Measurements from ENCODE around the gene CPNE4. TPM values are rescaled to one million over a fixed set of nuclear protein-coding genes. Genes with fewer than 3 reads are reported as not detected.
"Not testable (repeated sequence)": the region's sequence is repeated elsewhere in the genome, so short reads cannot be mapped to it uniquely, and the experiment has no call there.

CPNE4 gene
- total RNA-seq, 2 donors from 2014 or later, result 0.16 TPM; not detected in 1

DNA sequence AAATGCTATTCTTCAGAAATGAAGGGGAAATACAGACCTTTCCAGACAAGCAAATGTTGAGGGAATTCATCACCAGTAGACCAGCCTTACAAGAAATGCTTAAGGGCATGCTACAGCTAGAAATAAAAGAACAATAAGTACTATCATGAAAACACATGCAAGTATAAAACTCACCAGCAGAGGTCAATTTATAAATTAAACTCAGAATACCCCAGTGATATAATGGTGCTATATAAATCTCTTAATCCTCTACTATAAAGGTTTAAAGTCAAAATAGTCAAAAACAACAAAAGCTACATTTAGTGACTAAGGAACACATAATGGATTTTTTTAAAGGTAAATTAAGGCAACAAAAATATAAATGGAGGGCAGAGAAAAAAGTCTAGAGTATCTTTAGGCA, 142.5 kb downstream of the CPNE4 start:
- no peak for DNase-seq
- H3K27me3 ChIP-seq, result no peaks in the 10 kb centered on the region
- H3K36me3 ChIP-seq, result no peaks in the 10 kb centered on the region
- no peaks in the 10 kb centered on the region for H3K9me3 ChIP-seq
- H3K4me3 ChIP-seq, result no peak overlapping the region
- no peak overlapping the region for H3K27ac ChIP-seq
- TF ChIP-seq, protein P1, sequence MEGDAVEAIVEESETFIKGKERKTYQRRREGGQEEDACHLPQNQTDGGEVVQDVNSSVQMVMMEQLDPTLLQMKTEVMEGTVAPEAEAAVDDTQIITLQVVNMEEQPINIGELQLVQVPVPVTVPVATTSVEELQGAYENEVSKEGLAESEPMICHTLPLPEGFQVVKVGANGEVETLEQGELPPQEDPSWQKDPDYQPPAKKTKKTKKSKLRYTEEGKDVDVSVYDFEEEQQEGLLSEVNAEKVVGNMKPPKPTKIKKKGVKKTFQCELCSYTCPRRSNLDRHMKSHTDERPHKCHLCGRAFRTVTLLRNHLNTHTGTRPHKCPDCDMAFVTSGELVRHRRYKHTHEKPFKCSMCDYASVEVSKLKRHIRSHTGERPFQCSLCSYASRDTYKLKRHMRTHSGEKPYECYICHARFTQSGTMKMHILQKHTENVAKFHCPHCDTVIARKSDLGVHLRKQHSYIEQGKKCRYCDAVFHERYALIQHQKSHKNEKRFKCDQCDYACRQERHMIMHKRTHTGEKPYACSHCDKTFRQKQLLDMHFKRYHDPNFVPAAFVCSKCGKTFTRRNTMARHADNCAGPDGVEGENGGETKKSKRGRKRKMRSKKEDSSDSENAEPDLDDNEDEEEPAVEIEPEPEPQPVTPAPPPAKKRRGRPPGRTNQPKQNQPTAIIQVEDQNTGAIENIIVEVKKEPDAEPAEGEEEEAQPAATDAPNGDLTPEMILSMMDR (IDR thresholded peaks at IDR 0.05), result no peak
- intact Hi-C loops (cut with DNase I), result no loop called here
- no peaks in the 10 kb centered on the region for H3K4me1 ChIP-seq
- no peak overlapping the region for H3K9ac ChIP-seq (ENCODE audit: low read depth in 2 of 2, low read length in 2 of 2)

DNA sequence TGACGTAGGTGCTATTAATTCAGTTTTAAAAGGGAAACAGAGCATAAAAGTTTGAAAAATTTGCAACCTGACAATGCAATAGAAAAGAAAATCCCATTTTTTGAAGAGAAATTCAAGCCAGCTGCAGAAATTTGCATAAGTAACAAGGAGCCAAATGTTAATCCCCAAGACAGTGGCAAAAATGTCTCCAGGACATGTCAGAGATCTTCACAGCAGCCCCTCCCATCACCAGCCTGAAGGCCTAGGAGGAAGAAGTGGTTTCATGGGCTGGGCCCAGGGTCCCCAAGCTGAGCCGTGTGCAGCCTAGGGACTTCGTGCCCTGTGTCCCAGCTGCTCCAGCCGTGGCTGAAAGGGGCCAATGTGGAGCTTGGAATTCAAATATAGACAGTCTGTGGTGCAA, 148.9 kb downstream of the CPNE4 start:
- H3K4me3 ChIP-seq; H3K27me3 ChIP-seq; H3K4me1 ChIP-seq; H3K27ac ChIP-seq; intact Hi-C loops (cut with DNase I); DNase-seq; H3K9me3 ChIP-seq; H3K9ac ChIP-seq (ENCODE audit: low read depth in 2 of 2, low read length in 2 of 2); H3K36me3 ChIP-seq: not testable (repeated sequence)

DNA sequence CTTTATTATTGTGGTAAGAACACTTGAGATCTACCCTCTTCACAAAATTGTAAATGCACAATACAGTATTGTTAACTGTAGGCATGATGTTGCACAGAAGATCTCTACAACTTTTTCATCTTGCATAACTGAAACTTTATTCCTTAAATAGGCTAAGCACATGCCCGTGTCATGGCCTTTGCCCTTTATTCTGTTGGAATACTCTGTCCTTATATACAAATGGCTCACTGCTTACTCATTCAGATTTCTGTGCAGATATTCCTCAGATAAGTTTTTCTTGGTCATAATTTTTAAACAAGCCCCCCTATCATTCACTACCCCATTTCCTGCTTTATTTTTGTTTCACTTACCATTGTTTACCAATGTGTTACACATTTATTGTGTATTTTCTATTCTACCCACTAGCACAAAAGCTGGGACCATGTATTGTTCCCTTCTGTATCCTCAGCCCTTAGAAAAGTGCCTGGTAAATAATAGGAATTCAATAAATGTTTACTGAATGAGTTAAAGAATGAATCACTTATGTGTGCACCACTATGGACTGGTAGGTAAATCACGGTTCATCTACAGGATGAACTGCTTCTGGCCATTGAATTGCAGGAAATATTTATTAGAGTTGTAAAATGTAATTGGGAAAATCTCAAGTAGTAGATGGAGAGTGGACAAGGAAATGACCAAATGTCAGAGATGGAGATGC, 151.0 kb downstream of the CPNE4 start:
- H3K27me3 ChIP-seq, result no peaks in the 10 kb centered on the region
- TF ChIP-seq, protein P1 (IDR thresholded peaks at IDR 0.05), result no peak
- no peaks in the 10 kb centered on the region for H3K9me3 ChIP-seq
- H3K9ac ChIP-seq (ENCODE audit: low read depth in 2 of 2, low read length in 2 of 2), result no peak overlapping the region
- H3K4me1 ChIP-seq, result no peaks in the 10 kb centered on the region
- intact Hi-C loops (cut with DNase I), result no loop called here
- DNase-seq, result no peak
- H3K36me3 ChIP-seq, result no peaks in the 10 kb centered on the region
- H3K27ac ChIP-seq, result no peak overlapping the region
- no peak overlapping the region for H3K4me3 ChIP-seq

DNA sequence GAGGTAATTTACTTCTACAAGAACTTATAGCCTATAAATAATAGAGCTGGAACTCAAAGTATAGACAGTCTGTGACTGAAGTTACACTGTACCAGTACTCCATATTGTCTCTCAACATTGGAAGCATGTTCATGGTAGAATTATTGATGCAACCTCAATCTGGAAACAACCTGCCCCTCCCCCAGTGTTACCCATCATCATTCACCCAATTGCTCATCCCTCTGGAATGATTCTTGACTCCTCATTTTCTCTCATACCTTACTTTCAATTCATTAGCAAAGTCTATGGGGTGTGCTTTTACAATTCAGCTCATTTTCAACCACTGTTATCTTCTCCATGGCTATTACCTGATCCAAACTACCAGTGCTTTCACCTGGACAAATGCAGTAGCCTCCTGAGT, 151.7 kb downstream of the CPNE4 start:
- H3K9me3 ChIP-seq, result no peaks in the 10 kb centered on the region
- no peak for DNase-seq
- no peak overlapping the region for H3K4me3 ChIP-seq
- no peak overlapping the region for H3K9ac ChIP-seq (ENCODE audit: low read depth in 2 of 2, low read length in 2 of 2)
- H3K4me1 ChIP-seq, result no peaks in the 10 kb centered on the region
- H3K36me3 ChIP-seq, result no peaks in the 10 kb centered on the region
- TF ChIP-seq, protein P1 (IDR thresholded peaks at IDR 0.05), result no peak
- intact Hi-C loops (cut with DNase I), result no loop called here
- no peaks in the 10 kb centered on the region for H3K27me3 ChIP-seq
- no peak overlapping the region for H3K27ac ChIP-seq

DNA sequence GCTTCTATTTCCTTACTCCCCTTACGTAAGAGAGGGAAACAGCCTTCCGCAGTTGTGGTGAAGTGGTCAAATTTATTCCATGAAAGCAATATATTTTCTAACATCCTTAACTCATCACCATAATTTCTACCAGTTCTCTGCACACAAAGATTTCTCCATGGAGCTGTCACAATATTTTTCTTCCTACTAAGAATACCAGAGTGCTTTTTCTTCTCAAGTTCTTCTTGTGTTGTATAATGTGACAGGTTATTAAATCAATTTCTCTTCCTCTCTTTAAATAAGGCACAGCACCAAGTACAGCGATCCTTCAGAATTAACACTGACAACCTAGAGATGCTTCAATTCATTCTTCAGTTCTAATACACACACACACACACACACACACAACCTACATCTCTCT, 153.0 kb downstream of the CPNE4 start:
- Histone ChIP-seq H3K9ac (ENCODE audit: low read depth in 2 of 2, low read length in 2 of 2) (no peak overlapping the region), H3K4me1 (no peaks in the 10 kb centered on the region), H3K4me3 (no peak overlapping the region), H3K27me3 (no peaks in the 10 kb centered on the region), H3K36me3 (no peaks in the 10 kb centered on the region), H3K9me3 (no peaks in the 10 kb centered on the region), H3K27ac (no peak overlapping the region)
- TF ChIP-seq, protein P1 (IDR thresholded peaks at IDR 0.05), result no peak
- intact Hi-C loops (cut with DNase I), result no loop called here
- DNase-seq, result no peak

DNA sequence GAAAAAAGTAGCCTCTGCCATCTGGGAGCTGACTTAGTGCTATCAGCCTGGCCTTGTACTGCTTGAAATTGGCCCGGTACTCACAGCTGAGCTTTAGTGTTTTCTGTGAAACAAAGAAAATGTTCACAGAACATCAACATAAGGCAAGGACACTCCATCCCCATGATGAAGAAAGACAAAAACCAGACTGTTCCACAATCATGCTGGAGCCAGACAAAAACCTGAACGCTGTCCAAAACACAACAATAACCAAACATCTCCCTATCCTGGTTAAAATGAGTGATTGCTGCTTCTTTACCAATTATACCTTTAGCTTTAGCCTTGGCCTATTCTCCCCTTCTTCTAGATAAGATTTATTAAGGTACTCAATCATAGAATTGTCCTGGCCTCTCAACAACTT, 153.9 kb downstream of the CPNE4 start:
- H3K9me3 ChIP-seq, result no peaks in the 10 kb centered on the region
- TF ChIP-seq, protein P1 (IDR thresholded peaks at IDR 0.05), result no peak
- H3K9ac ChIP-seq (ENCODE audit: low read depth in 2 of 2, low read length in 2 of 2), result no peak overlapping the region
- intact Hi-C loops (cut with DNase I), result no loop called here
- no peak overlapping the region for H3K27ac ChIP-seq
- no peak overlapping the region for H3K4me3 ChIP-seq
- DNase-seq, result no peak
- H3K4me1 ChIP-seq, result no peaks in the 10 kb centered on the region
- no peaks in the 10 kb centered on the region for H3K27me3 ChIP-seq
- no peaks in the 10 kb centered on the region for H3K36me3 ChIP-seq
